ENCODE data around the gene TSPAN2.

Gene TSPAN2

GRCh38 chr1:115092175-115092574 is 2.9 kb upstream of the TSPAN2 start:
- TF ChIP-seq GATA2 (IDR thresholded peaks at IDR 0.05; ENCODE audit: low read depth, low read length) (no peak), GATA3 (IDR thresholded peaks at IDR 0.05; ENCODE audit: low read depth, low read length) (no peak)

DNA sequence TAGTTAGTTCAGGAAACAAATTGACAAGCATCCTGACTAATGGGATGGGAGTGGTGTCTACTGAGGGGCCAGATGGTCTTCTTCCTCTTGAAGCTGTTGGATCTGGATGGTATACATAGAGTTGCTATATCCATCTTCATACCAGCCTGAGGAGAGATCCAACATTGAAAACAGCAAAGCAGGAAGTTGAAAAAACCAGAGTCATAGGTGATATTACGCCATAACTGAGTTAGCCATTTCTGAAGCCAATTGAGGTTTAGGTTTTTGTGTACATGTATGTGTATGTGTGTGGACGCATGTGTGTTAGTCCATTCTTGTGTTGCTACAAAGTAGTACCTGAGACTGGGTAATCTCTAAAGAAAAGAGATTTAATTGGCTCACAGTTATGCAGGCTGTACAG is 2.3 kb upstream of the TSPAN2 start:
- TF ChIP-seq GATA2 (IDR thresholded peaks at IDR 0.05; ENCODE audit: low read depth, low read length) (no peak), GATA3 (IDR thresholded peaks at IDR 0.05; ENCODE audit: low read depth, low read length) (no peak)

DNA sequence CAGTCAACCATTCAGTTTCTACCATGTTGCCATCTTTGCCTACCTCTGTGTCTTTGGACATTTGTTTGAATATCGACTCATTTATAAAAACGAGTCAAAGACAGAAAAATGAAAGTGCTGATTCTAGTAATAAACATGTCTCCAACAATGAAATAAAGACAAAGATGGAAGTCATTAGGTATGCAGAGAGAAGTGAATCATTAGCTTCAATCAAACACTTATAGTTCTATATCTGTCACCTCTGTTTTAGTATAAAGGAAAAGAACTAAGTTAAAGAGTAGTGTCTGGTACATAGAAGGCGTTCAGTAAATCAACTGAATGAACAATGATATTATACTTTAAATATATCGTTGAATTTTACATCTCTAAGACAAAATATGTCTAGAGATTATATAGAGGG is 1.7 kb upstream of the TSPAN2 start:
- no peak for TF ChIP-seq GATA3 (IDR thresholded peaks at IDR 0.05; ENCODE audit: low read depth, low read length)
- TF ChIP-seq GATA2 (IDR thresholded peaks at IDR 0.05; ENCODE audit: low read depth, low read length), result no peak

- TF ChIP-seq GATA3 (IDR thresholded peaks at IDR 0.05; ENCODE audit: low read depth, low read length) (no peak), GATA2 (IDR thresholded peaks at IDR 0.05; ENCODE audit: low read depth, low read length) (no peak)
Measured at GRCh38 chr1:115090540-115090939, 1.2 kb upstream of the TSPAN2 start.

- TF ChIP-seq GATA2 (IDR thresholded peaks at IDR 0.05; ENCODE audit: low read depth, low read length) (no peak), GATA3 (IDR thresholded peaks at IDR 0.05; ENCODE audit: low read depth, low read length) (no peak)
Measured at GRCh38 chr1:115090186-115090490, 835 bp upstream of the TSPAN2 start.

DNA sequence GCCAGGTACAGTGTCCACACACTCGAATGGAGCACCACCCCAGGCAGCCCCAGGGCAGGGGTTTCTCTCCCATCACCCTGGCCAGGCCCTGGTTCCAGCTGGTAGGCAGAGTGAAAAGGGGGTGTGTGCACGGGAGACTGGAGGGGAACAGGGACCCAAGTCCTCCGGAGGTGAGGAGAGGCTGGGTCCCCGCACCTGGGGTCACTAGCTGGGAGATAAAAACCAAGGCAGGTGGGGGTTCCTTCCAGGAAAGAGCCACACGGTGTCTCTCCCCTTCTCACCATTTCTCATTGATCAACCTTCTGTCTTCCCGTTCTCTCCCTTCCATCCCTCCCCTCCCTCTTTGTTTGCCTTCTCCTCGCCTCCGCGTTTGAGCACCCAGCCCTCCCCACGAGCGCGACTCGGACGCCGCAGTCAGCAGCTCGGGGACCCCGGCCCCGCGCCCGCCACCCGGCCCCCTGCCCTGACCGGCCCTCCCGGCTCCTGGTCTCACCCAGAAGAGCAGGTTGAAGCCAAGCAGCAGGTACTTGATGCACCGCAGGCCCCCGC is 358 bp downstream of the TSPAN2 start:
- no peak for TF ChIP-seq GATA2 (IDR thresholded peaks at IDR 0.05; ENCODE audit: low read depth, low read length)
- TF ChIP-seq GATA3 (IDR thresholded peaks at IDR 0.05; ENCODE audit: low read depth, low read length), result no peak

DNA sequence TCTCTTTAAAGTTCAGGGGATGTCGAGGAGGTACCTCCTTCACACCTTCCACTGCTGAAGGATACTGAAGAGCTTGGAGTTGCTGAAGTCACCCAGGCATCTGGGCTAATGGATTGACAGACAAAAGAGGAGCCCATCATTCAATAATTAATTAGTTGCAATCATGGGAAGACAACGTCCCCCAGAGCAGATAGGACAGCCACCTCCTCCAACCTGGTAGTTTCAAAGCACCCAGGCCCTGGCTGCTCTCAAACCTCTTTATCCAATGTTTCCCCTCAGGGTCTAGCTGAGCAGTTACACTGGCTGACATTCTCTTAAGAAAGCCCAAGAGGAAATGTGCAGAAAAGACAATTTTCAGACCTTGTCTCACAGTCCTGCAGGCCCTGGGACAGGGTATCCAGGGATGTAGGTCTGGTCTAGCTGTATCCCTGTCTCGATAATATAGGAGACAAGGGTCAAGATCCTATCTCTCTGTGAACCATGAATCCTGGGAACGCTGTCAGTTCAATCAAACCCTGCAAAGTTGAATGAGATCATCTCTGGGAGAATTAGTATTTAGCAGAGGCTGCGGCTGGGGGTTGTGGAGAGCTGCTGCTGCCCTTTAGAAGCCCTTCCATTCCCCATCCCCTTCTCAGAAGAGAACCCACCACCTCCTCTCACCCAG is 1.1 kb downstream of the TSPAN2 start:
- TF ChIP-seq GATA3 (IDR thresholded peaks at IDR 0.05; ENCODE audit: low read depth, low read length) (0 out of 2 replicates have a peak, but pooled peaks have one; percentile 36), GATA2 (IDR thresholded peaks at IDR 0.05; ENCODE audit: low read depth, low read length) (peak; percentile 72)

DNA sequence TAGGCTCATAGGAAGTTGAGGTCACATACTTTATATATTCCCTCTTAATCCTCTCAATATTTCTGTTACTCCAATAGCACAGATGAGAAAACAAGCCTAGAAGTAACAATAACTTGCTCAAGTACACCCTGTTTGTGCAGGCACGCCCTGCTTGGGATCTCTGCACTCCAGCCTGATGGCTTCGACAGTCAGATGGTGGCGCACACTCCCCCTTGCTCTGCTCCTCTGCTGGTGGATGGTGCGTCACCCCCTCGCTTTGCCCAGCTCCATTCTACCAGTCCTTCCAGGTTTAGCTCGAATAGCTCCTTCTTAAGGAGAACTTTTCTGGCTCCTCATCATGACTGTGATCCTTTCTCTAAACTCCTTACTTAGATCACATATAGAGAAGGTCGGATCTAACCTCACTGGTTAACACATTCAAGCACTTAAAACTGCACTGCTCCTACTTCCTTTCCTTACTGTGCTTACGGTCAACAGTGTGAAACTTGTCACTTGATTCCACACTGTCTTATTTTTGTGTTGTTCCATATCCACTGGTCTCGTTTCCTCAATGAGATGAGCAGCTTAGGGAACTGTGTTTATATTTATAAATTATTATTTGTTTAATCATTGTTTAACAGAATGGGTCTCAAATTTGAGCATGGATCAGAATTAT is 3.0 kb downstream of the TSPAN2 start:
- TF ChIP-seq GATA3 (IDR thresholded peaks at IDR 0.05; ENCODE audit: low read depth, low read length) (no peak), GATA2 (IDR thresholded peaks at IDR 0.05; ENCODE audit: low read depth, low read length) (no peak)

- TF ChIP-seq GATA3 (IDR thresholded peaks at IDR 0.05; ENCODE audit: low read depth, low read length) (no peak), GATA2 (IDR thresholded peaks at IDR 0.05; ENCODE audit: low read depth, low read length) (peak; percentile 76)
Measured at GRCh38 chr1:115084902-115085511, 4.3 kb downstream of the TSPAN2 start.

DNA sequence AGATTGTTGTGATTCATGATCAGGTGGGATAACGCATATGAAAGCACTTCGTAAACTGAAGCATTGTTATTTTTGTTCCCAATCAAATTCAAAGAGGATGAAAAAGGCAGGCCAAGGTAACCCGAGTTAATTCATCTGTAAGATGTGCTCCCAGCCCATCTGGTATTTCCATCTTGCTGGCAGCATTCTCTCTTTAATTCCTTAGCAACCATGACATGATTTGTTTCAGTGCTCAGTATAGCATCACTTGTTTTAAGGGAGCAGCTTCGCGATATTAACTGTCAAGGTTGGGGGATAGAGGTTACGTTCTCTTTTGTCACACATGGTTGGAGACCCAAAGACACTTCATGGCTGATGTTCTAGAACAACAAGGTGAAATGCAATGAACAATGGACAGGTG is 6.4 kb downstream of the TSPAN2 start:
- TF ChIP-seq GATA3 (IDR thresholded peaks at IDR 0.05; ENCODE audit: low read depth, low read length) (no peak), GATA2 (IDR thresholded peaks at IDR 0.05; ENCODE audit: low read depth, low read length) (no peak)

DNA sequence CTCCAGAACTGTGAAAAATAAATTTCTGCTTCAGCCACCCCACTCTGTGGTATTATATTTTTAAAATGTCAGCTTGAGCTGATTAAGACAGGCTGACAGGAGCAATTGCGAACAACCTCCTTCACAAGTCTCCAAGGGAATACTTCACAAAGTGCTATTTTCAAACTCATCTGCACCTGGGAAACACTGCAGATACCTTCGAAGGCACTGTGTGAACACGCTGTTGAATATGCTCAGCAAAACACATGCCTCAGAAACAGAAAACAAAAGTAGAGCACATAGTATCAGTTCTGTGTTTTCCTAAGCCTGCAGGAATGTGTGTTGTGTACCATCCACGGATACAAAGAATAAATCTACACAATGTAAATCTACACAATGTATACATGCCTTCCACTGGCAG is 10.6 kb downstream of the TSPAN2 start:
- TF ChIP-seq GATA2 (IDR thresholded peaks at IDR 0.05; ENCODE audit: low read depth, low read length) (no peak), GATA3 (IDR thresholded peaks at IDR 0.05; ENCODE audit: low read depth, low read length) (no peak)

- TF ChIP-seq GATA3 (IDR thresholded peaks at IDR 0.05; ENCODE audit: low read depth, low read length) (no peak), GATA2 (IDR thresholded peaks at IDR 0.05; ENCODE audit: low read depth, low read length) (no peak)
Measured at GRCh38 chr1:115077984-115078330, 11.3 kb downstream of the TSPAN2 start.

DNA sequence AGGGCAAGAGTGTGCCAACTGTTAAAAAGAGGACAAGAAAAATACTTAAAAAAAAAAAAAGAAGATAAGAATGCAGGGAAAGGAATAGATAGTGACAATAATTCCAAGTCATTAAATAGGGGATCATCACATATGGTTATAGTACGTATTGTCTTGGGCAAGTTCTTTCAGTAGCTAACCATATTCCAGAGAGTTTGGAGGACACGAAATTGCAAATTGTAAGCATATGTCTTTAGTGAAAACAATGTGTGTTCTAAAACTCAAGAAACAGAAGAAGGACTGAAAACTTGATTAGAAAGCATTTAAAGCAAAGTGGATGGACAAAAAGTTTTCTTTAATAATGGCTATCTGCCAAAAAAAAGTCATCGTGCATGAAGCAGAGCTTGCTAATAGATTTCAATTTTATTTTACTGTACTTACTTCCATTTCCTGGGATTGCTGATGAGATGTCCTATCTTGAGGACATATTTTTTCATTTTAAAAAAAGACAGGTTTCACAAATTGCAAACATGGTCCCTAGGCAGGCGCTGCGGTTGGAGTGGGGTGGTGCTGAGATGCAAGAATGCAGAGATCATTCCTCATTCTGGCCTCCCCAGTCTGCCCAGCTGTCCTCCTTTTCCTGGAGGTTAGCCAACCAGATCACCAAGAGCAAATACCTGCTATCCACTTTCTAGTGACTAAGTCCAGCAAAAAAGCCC is 11.9 kb downstream of the TSPAN2 start:
- TF ChIP-seq GATA3 (IDR thresholded peaks at IDR 0.05; ENCODE audit: low read depth, low read length) (no peak), GATA2 (IDR thresholded peaks at IDR 0.05; ENCODE audit: low read depth, low read length) (no peak)

DNA sequence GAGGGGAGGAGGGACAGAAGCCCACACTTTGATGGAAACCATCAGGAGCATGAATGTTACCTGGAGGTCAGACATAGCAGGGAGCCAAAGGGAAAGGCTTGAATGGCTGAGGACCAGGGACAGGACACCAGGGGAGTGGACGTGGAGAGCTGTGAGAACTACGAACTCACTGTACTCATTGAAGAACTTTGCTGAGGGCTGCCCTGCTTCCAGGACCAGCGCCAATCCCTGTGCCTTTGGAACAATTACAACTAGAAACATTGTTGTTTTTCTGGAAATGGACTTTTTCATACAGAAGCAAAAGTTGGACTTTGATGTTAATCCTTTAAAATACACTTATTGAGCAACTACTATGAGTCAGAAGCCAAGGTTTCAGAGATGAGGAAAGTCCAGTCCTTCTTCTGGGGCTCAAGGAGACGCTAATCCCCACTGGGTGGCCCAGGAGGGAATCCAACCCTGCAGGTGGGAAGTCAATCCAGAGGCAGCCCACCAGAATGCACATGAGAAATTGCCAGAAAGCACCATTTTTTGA is 12.9 kb downstream of the TSPAN2 start:
- TF ChIP-seq GATA3 (IDR thresholded peaks at IDR 0.05; ENCODE audit: low read depth, low read length) (no peak), GATA2 (IDR thresholded peaks at IDR 0.05; ENCODE audit: low read depth, low read length) (no peak)

Measured in SH-SY5Y (cell line).